ENCODE data around the gene C13orf42.
A peak's percentile ranks its signal among the peaks of the same experiment; 100 is the strongest.
"Not testable (repeated sequence)": the region's sequence is repeated elsewhere in the genome, so short reads cannot be mapped to it uniquely, and the experiment has no call there.

Gene C13orf42

GRCh38 chr13:51148223-51148951 lies 37.3 kb upstream of the C13orf42 start:
- Histone ChIP-seq H3K27me3 (ENCODE audit: control insufficient read depth, insufficient read depth, low read length) (no peaks in the 10 kb centered on the region), H3K27ac (ENCODE audit: low read length) (peak overlapping the region; percentile 46), H3K9ac (ENCODE audit: low read length) (peak overlapping the region; percentile 7), H3K36me3 (ENCODE audit: control insufficient read depth, low read depth, low read length) (no peaks in the 10 kb centered on the region), H3K4me3 (ENCODE audit: low read length) (peak overlapping the region; percentile 14), H3K4me1 (ENCODE audit: control insufficient read depth, low read depth, low read length) (peaks cover 34% of the 10 kb centered on the region), H3K9me3 (ENCODE audit: control insufficient read depth, low read depth, low read length) (peaks cover 15% of the 10 kb centered on the region)

- Histone ChIP-seq H3K36me3 (ENCODE audit: control insufficient read depth, low read depth, low read length) (no peaks in the 10 kb centered on the region), H3K4me3 (ENCODE audit: low read length) (no peak overlapping the region), H3K9ac (ENCODE audit: low read length) (no peak overlapping the region), H3K4me1 (ENCODE audit: control insufficient read depth, low read depth, low read length) (peaks cover 34% of the 10 kb centered on the region), H3K9me3 (ENCODE audit: control insufficient read depth, low read depth, low read length) (peaks cover 15% of the 10 kb centered on the region), H3K27ac (ENCODE audit: low read length) (peak overlapping the region; percentile 45), H3K27me3 (ENCODE audit: control insufficient read depth, insufficient read depth, low read length) (no peaks in the 10 kb centered on the region)
Measured at GRCh38 chr13:51147732-51148131, 36.7 kb upstream of the C13orf42 start.

- Histone ChIP-seq H3K4me3 (ENCODE audit: low read length) (no peak overlapping the region), H3K36me3 (ENCODE audit: control insufficient read depth, low read depth, low read length) (no peaks in the 10 kb centered on the region), H3K27ac (ENCODE audit: low read length) (no peak overlapping the region), H3K4me1 (ENCODE audit: control insufficient read depth, low read depth, low read length) (peaks cover 34% of the 10 kb centered on the region), H3K9me3 (ENCODE audit: control insufficient read depth, low read depth, low read length) (peaks cover 15% of the 10 kb centered on the region), H3K9ac (ENCODE audit: low read length) (no peak overlapping the region), H3K27me3 (ENCODE audit: control insufficient read depth, insufficient read depth, low read length) (no peaks in the 10 kb centered on the region)
Measured at GRCh38 chr13:51146667-51147066, 35.6 kb upstream of the C13orf42 start.

GRCh38 chr13:51137250-51137649 lies 26.2 kb upstream of the C13orf42 start:
- H3K36me3 ChIP-seq (ENCODE audit: control insufficient read depth, low read depth, low read length), result no peaks in the 10 kb centered on the region
- H3K4me3 ChIP-seq (ENCODE audit: low read length), result no peak overlapping the region
- no peak overlapping the region for H3K27ac ChIP-seq (ENCODE audit: low read length)
- H3K9ac ChIP-seq (ENCODE audit: low read length), result no peak overlapping the region
- no peaks in the 10 kb centered on the region for H3K4me1 ChIP-seq (ENCODE audit: control insufficient read depth, low read depth, low read length)
- no peaks in the 10 kb centered on the region for H3K27me3 ChIP-seq (ENCODE audit: control insufficient read depth, insufficient read depth, low read length)
- H3K9me3 ChIP-seq (ENCODE audit: control insufficient read depth, low read depth, low read length), result peaks cover 3% of the 10 kb centered on the region

- H3K4me3 ChIP-seq (ENCODE audit: low read length), result no peak overlapping the region
- H3K36me3 ChIP-seq (ENCODE audit: control insufficient read depth, low read depth, low read length), result no peaks in the 10 kb centered on the region
- H3K27me3 ChIP-seq (ENCODE audit: control insufficient read depth, insufficient read depth, low read length), result no peaks in the 10 kb centered on the region
- H3K4me1 ChIP-seq (ENCODE audit: control insufficient read depth, low read depth, low read length), result no peaks in the 10 kb centered on the region
- no peak overlapping the region for H3K9ac ChIP-seq (ENCODE audit: low read length)
- H3K9me3 ChIP-seq (ENCODE audit: control insufficient read depth, low read depth, low read length), result peaks cover 8% of the 10 kb centered on the region
- H3K27ac ChIP-seq (ENCODE audit: low read length), result no peak overlapping the region
Measured at GRCh38 chr13:51136276-51136980, 25.4 kb upstream of the C13orf42 start.

- Histone ChIP-seq H3K4me3 (ENCODE audit: low read length) (no peak overlapping the region), H3K36me3 (ENCODE audit: control insufficient read depth, low read depth, low read length) (no peaks in the 10 kb centered on the region), H3K9ac (ENCODE audit: low read length) (no peak overlapping the region), H3K27me3 (ENCODE audit: control insufficient read depth, insufficient read depth, low read length) (no peaks in the 10 kb centered on the region), H3K4me1 (ENCODE audit: control insufficient read depth, low read depth, low read length) (no peaks in the 10 kb centered on the region), H3K27ac (ENCODE audit: low read length) (no peak overlapping the region), H3K9me3 (ENCODE audit: control insufficient read depth, low read depth, low read length) (peaks cover 19% of the 10 kb centered on the region)
Measured at GRCh38 chr13:51134763-51135365, 23.8 kb upstream of the C13orf42 start.

- no peak overlapping the region for H3K27ac ChIP-seq (ENCODE audit: low read length)
- peaks cover 22% of the 10 kb centered on the region for H3K9me3 ChIP-seq (ENCODE audit: control insufficient read depth, low read depth, low read length)
- no peak overlapping the region for H3K4me3 ChIP-seq (ENCODE audit: low read length)
- H3K36me3 ChIP-seq (ENCODE audit: control insufficient read depth, low read depth, low read length), result no peaks in the 10 kb centered on the region
- no peaks in the 10 kb centered on the region for H3K27me3 ChIP-seq (ENCODE audit: control insufficient read depth, insufficient read depth, low read length)
- no peak overlapping the region for H3K9ac ChIP-seq (ENCODE audit: low read length)
- H3K4me1 ChIP-seq (ENCODE audit: control insufficient read depth, low read depth, low read length), result peaks cover 4% of the 10 kb centered on the region
Measured at GRCh38 chr13:51130348-51130747, 19.3 kb upstream of the C13orf42 start.

- peaks cover 31% of the 10 kb centered on the region for H3K4me1 ChIP-seq (ENCODE audit: control insufficient read depth, low read depth, low read length)
- no peaks in the 10 kb centered on the region for H3K27me3 ChIP-seq (ENCODE audit: control insufficient read depth, insufficient read depth, low read length)
- H3K36me3 ChIP-seq (ENCODE audit: control insufficient read depth, low read depth, low read length), result no peaks in the 10 kb centered on the region
- no peak overlapping the region for H3K27ac ChIP-seq (ENCODE audit: low read length)
- H3K9ac ChIP-seq (ENCODE audit: low read length), result no peak overlapping the region
- H3K9me3 ChIP-seq (ENCODE audit: control insufficient read depth, low read depth, low read length), result peaks cover 7% of the 10 kb centered on the region
- no peak overlapping the region for H3K4me3 ChIP-seq (ENCODE audit: low read length)
Measured at GRCh38 chr13:51125495-51126226, 14.6 kb upstream of the C13orf42 start.

- Histone ChIP-seq H3K27me3 (ENCODE audit: control insufficient read depth, insufficient read depth, low read length) (no peaks in the 10 kb centered on the region), H3K9ac (ENCODE audit: low read length) (no peak overlapping the region), H3K36me3 (ENCODE audit: control insufficient read depth, low read depth, low read length) (no peaks in the 10 kb centered on the region), H3K4me1 (ENCODE audit: control insufficient read depth, low read depth, low read length) (peaks cover 31% of the 10 kb centered on the region), H3K27ac (ENCODE audit: low read length) (no peak overlapping the region), H3K9me3 (ENCODE audit: control insufficient read depth, low read depth, low read length) (no peaks in the 10 kb centered on the region), H3K4me3 (ENCODE audit: low read length) (no peak overlapping the region)
Measured at GRCh38 chr13:51122868-51123566, 11.9 kb upstream of the C13orf42 start.

GRCh38 chr13:51120873-51121272 lies 9.8 kb upstream of the C13orf42 start:
- not testable (repeated sequence) for H3K4me3 ChIP-seq (ENCODE audit: low read length); H3K27ac ChIP-seq (ENCODE audit: low read length); H3K9me3 ChIP-seq (ENCODE audit: control insufficient read depth, low read depth, low read length); H3K9ac ChIP-seq (ENCODE audit: low read length); H3K27me3 ChIP-seq (ENCODE audit: control insufficient read depth, insufficient read depth, low read length); H3K36me3 ChIP-seq (ENCODE audit: control insufficient read depth, low read depth, low read length)
- H3K4me1 ChIP-seq (ENCODE audit: control insufficient read depth, low read depth, low read length), result peaks cover 31% of the 10 kb centered on the region
